ENCODE measurements around the gene MAGI3.
"Not testable (repeated sequence)": the region's sequence is repeated elsewhere in the genome, so short reads cannot be mapped to it uniquely, and the experiment has no call there.

The MAGI3 gene

DNA sequence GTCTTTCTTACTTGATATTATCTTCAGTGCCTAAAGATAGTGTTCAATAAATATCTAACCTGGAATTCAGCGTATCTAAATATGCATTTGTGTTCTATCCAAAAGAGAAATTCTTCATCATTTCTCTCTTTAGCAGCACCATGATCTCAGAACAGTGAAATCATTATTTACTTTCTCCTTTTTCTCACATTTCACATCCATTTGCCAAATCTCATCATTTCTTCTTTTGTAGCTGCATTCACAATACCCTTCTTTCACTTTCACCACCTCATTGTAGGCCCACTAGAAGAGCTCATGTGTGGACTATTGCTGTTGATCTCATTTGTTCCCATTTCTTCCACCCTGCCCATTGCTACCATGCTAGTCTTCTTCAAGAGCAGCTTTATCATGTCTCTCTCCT lies 191.0 kb downstream of the MAGI3 start:
- no peak for DNase-seq (ENCODE audit: low spot score)

DNA sequence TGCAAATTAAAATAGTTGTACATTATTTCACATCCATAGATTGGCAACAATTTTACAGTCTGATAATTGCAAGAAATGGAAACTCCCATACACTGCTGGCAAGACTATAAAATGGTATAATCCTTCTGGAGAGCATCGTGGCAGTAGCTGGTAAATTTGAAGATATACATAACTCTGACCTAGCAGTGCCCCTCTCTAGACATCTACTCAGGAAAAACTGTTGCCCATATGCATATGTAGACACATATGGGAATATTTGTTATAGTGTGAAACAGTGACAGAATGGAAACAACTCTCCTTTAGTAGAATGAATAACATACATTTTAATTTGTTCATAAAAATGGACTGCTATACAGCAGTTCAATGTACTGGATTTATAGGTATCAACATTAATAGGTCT lies 191.8 kb downstream of the MAGI3 start:
- no peak for DNase-seq (ENCODE audit: low spot score)

DNA sequence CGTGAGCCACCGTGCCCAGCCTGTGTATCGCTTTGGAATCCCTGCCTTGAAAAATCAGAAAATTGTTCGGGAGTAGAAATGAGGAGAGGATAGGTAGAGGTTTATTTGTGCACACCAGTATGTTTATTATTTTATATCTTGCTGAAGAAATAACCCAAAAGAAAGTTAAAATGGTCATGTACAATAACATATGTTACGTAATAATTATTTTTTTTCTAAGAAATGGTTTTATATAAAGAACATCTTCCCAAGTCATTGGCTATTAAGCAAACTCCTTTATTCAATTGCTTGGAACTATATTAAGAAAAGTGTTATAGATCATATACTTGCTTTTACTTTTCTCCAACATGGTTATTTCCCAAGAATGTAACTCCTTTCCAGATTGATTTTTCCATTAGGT lies 197.2 kb downstream of the MAGI3 start:
- DNase-seq (ENCODE audit: low spot score), result no peak

DNA sequence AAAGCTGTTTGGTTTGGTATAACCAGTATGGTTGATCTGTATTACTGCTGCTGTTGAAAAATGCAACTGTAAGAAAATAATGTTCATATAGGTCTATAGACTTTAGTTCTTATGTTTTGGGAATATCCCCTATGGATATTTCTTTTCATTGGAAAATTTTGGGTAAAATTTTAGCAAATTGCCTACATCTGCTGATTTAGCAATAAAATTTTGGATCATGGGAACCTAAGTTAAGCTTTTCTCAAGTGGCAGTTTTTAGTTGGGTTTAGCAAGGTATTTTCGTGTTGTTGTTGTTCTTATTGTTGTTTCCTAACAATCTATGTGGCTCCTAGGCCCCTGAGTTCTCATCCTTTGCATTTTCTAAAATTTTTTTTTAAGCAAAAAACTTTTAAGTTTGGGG lies 201.9 kb downstream of the MAGI3 start:
- DNase-seq (ENCODE audit: low spot score), result no peak

DNA sequence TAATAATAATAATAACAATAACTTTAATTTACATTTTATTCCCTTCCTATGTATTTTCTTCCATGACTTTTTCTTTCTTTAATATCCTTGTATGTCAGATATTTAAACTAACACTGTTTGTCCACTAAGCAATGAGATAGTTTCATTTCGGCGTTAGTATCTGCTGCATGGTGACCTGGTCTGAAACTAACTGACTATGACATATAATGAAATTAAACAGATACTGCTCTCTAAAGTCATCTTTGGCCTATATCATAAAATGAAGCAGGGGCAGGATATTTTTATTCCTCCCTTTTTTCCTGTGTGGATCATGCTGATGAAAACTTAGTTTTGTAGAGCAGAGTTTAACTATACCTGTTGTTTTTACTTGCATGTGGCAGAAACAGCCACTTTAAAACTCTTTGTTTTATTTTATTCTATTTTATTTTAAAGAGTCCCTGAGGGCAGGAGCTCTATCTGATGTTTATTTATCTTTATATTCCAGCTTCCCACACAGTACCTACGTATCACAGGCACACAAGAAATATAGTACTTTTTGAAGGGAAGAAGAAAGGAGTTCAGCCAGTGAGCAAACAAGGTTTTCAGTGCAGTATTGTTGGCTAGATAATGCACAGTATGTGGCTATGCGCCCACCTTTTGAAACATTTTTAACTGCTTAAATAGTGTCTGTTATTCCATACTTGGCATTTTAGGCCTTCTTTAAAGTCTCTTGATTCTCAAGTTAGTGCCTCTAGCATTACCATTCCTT lies 203.4 kb downstream of the MAGI3 start:
- no peak for DNase-seq (ENCODE audit: low spot score)

DNA sequence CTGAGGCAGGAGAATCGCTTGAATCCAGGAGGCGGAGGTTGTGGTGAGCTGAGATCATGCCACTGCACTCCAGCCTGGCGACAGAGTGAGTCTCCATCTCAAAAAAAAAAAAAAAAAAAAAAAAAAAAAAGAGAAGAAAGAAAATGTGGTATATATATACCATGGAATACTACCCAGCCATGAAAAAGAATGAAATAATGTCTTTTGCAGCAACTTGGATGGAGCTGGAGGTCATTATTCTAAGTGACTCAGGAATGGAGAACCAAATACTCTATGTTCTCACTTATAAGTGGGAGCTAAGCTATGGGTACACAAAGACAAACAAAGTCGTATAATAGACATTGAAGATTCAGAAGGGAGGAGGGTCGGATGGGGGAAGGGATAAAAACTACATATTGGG lies 214.2 kb downstream of the MAGI3 start:
- DNase-seq (ENCODE audit: low spot score), result not testable (repeated sequence)

DNA sequence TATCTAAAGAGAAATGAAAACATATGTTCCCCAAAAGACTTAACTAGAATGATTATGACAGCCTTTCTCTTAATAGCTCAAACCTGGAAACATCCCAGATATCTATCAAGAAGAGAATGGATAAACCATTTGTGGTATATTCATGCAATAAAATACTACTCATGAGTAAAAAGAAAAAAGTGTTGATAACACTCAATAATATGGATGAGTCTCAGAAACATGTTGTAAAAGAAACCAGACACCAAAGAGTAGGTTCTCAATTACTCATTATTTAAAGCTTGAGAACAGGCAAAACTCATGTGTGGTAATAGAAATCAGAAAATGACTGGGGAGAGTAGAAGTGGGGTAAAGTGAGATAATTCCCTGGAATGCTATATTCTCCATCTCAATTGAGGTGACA lies 214.8 kb downstream of the MAGI3 start:
- DNase-seq (ENCODE audit: low spot score), result no peak

DNA sequence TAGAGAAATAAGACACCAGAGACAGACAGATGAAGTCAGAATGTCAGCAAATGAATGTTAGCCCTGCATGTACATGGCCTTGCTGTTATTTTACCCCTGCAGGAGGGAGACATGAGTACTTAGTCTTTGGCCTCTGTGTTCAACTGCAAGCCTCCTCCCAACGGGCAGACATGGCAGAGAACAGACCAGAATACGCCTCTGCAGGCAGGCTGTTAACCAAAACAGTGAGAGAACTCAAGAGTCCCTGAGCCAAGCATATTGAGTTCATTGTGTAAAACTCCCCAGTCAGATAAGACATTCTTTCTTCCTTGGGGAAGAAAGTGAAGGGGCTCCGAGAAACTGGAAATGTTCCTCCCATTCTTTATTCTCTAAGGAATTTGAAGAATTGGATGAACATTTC lies 218.1 kb downstream of the MAGI3 start:
- no peak for DNase-seq (ENCODE audit: low spot score)

DNA sequence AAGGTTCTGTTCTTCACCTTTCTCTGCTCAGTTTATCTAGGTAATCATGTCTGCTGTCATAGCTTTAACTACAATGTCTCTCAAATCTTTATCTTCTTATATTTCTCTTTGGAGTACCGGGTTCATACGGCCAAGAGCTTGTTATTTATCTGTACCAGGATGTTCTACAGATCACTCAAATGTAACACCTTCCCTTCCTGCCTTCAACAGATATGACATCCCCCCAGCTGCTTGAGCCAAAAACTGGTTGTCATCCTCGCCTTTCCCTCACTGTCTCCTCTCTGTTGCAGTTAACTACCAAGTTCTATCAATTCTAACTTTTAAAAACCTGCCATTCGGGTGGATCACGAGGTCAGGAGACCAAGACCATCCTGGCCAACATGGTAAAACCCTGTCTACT lies 220.1 kb downstream of the MAGI3 start:
- DNase-seq (ENCODE audit: low spot score), result no peak

DNA sequence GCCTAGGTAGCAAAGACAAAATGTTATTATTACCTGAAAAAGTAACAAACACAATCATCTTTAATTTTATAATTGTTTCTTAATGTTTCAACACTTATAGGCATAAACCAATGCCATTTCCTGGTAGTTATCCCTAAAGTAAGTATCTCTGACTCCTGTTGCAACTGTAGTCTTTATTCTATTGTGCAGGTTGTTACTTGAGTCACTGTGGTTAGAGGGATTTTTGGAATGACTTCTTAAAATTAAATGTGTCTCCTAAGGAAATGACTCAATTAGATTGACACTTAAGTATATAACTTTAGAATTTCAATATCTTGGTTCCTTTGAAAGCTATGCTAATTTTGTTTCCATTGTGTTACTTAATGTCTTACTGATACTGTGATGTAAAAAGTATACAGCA lies 225.1 kb downstream of the MAGI3 start:
- DNase-seq (ENCODE audit: low spot score), result no peak

DNA sequence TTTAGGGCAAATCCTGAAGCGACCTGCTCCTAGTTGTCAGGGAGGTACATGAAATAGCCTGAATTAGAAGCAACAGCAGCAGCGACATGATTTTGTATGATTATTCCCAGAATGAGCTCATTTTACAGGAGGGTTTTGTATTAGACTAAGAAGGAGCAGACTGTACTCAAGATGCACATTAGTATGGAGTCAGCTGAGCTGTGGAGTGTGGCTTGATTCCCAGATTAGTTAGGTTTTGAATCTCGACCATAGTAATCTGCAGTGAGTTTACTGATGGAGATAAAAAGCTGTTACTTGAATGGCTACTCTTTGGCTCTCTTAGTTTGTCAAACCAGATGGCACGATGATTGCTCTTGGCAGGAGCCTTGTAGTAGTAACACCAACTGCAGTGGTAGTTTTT lies 225.8 kb downstream of the MAGI3 start:
- DNase-seq (ENCODE audit: low spot score), result no peak

DNA sequence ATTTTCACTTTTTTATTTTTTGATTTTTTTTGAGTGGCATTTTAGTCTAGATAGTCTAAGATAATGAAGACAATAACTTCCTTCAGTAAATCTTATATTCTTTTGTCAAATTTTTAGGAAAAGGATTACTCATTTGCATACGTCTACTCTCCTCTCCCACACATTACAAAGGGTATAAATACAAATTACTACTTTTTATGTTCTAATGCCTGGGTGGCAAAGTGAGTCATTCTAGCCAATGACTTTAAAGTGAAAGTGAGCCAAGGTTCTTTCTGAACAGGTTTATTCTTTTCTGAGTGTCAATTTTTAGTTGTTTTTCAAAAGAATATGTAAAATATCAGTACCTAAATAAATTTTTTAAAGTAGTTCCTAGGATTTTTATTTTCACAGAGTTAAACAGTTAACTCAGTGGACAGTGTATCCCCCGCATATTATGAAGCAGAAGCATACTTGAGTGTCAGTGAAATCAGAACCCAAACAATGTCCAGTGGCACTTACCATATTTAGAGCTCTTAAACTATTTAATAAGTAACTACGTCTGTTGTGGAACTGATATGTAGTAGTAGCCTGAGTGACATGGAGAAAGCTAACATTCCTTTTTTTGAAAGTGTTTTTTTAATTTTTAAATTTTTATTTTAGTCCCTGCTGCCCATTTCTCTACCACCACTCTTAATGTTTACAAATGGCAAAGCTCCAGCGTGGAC lies 227.3 kb downstream of the MAGI3 start:
- no peak for DNase-seq (ENCODE audit: low spot score)

DNA sequence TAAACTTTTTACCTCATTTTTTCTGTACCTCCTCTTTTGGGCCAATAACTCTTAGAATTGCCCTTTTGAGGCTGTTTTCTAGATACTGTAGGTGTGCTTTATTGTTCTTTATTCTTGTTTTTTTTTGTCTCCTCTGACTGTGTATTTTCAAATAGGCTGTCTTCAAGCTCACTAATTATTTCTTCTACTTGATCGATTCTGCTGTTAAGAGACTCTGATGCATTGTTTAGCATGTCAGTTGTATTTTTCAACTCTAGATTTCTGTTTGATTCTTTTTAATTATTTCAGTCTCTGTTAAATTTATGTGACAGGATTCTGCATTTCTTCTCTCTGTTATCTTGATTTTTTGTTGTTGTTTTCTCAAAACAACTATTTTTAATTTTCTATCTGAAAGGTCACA lies 238.7 kb downstream of the MAGI3 start:
- no peak for DNase-seq (ENCODE audit: low spot score)

DNA sequence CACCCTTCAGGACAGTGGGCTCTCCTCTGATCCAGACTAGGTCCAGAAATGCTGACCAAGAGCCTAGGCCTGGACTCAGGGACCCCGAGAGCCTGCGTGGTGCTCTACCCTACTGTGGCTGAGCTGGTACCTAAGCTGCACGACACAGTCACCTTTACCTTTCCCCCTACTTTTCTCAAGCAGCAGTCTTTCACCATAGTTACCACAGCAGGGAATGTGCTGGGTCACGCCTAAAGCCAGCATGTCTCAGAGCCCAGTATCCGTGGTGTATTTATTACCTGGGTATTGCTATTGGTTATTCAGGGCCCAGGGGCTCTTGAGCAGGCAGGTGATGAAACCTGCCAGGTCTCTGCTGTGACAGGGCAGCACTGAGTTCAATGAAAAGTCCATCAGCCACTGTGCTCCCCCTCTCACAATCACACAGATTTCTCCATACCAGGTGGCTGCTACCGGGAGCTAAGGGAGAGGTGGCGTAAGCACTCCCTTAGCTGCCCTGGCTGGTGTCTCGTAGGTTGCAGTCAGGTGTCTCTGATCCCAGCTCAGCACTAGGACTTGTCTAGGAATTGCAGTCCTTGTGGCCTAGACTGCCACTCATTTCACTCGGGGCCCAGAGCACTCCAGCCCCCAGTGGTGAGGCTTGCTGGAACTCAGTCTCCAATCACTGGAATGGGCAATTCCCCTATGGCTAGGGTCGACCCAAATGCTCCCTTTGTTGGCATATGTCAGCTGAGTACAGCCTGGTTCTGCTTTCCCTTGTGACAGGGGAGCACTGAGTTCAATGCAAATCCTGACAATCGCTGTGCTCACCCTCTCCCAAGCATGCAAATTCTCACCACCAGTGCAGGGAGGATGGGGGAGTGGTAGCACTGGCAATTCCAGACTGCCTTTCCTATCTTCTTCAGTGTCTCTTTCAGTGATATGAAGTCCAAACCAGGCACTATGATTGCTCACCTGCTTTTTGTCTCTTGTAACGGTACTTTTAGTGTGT lies 240.3 kb downstream of the MAGI3 start:
- DNase-seq (ENCODE audit: low spot score), result no peak

DNA sequence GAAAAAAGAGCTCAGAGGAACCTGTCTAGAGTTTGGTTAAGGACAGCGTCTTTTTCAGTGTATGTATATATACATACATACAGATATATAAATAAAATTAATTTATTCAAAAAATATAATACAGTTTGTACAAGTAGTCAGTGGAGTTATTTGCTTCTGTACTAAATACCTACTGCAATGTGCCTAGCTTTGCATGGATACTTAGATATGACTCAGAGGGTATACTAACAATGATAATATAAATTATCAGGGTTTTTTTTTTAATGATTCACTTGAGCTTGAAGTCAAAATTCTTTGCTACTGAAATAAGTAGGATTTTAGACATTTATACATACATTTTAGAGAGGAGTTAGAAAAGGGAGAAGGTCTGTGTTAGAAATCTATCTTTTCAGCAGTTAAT lies 251.1 kb downstream of the MAGI3 start:
- DNase-seq (ENCODE audit: low spot score), result no peak

DNA sequence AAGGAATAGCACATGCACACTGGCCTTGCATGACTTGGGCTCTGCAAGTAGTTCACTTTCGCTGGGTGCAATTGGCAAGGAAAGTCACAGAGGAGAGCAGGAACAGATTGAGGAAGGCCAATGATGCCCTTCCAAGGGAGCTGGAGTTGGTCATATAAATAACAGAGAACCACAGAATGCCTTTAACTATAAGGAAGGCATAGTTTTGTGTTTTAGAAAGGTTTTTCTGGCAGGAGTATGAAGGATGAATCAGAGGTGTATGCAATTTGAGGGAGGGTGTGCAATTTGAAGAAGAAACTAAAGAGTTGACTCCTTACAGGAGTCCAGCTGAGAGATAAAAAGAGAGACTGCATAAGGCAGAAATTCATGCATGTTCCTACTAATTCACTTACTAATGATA lies 256.8 kb downstream of the MAGI3 start:
- no peak for DNase-seq (ENCODE audit: low spot score)

DNA sequence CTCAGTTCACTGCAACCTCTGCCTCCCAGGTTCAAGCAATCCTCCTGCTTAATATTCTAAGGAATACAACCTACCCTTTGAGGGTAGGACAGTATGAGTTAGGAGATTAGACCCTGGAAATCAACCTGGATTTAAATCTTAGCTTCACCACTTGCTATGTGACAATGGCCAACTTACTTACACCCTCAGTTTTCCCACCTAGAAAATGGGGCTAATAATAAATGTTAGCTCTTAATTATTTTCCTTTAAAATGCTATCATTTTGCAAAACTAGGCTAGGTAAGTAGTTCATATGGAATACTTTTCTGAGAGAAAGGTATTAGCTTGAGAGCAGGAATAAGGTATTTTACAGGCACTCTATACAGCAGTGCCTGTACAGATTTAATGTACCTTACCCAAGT lies 258.2 kb downstream of the MAGI3 start:
- DNase-seq (ENCODE audit: low spot score), result no peak

DNA sequence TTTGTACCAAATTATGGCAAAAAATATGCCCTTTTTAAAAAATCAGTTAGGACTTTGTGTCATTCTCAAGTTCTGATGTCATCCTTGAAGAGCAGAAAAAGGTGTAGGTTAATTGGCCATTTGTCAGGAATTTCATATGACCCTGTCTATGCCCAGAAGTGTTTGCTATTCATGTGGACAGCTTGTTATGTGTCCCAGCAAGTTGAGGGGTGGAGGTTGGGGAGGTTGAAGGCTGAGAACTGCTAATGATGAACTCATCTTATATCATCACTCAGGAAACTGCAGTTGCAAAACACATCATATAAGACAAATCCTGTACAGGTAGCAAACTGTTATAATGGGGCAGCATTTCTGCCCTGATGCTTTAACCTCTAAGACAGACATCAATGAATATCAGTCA lies 262.5 kb downstream of the MAGI3 start:
- no peak for DNase-seq (ENCODE audit: low spot score)

DNA sequence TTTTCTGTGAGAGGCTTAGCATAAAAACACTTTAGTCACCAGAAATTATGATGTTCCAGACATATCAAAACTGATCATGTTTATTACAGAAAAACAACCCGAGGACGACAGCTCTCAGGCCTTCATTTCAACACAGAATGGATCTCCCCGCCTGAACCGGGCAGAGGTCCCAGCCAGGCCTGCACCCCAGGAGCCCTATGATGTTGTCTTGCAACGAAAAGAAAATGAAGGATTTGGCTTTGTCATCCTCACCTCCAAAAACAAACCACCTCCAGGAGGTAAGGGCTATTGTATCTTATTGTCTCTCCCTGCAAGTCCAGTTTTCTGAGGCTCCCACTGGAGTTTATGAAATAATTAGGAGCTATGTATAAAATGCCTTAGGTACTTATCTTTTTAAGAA lies 263.4 kb downstream of the MAGI3 start:
- DNase-seq (ENCODE audit: low spot score), result no peak

DNA sequence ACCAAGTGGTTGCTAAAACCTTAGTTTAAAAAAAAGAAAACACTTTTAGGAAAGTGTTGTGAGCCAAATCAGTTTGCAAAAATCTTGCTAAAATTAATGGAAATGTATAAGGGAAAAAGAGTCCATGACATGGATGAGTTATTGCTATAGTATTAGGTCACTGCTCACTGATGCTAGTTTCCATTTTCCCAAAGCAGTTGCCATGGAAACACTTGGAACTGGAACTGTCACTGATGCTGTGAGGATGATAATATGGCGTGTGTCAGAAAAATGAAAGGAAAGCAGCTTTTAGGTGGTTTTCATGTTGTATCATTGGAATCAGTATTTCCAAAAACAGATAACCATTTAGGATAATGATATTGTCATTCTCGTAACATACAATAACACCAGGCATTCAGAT lies 264.6 kb downstream of the MAGI3 start:
- DNase-seq (ENCODE audit: low spot score), result no peak

DNA sequence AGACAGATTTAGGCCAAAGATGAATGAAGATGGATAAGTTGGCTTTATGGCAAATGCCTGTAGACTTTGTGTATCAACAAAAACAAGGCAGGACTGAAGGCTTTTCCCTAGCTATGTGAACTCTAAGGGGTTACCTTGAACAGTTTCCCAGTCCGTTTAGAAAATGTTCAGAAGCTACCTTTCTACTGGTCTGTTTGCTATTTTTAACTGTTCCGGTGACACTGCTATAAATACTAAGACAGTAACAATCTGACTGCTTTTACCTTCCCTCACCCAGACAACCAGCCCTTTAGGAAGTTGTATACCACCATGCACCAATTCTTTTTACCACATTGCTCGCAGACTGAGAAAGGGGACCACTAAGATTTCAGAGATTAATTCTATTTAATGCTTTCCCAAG lies 266.8 kb downstream of the MAGI3 start:
- no peak for DNase-seq (ENCODE audit: low spot score)

DNA sequence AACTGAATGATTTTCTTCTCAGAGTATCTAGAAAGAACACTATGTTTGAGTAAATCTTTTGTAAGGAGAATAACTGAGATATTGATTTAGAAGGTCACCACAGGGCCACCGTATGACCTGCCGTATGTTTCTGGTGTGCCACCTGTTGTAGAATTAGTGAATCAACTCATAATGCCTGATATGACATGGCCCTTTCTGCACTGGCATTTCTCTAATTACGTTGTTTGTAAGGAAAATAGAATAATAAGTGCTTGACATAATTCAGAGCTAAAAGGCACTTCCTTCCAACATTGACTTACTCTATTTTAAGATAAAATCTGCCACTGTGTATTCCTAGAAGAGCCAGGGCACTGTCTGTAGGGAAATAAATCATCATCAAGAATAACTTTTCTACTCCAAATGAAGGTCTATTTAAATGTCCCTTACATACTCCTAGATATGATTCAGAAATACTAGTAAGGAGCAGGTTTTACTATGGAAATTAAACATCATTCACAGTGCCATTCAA lies 267.3 kb downstream of the MAGI3 start:
- no peak for DNase-seq (ENCODE audit: low spot score)

DNA sequence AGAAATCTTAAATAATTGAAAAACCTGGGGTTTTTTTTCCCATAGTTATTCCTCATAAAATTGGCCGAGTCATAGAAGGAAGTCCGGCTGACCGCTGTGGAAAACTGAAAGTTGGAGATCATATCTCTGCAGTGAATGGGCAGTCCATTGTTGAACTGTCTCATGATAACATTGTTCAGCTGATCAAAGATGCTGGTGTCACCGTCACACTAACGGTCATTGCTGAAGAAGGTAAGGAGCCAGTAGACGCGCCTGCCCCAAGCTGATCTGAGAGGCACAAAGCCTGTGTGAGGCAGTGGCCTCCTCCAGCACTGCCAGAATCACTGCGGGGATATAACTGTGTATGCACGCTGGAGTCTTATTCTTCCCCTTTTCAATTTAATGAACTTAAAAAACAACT lies 268.7 kb downstream of the MAGI3 start:
- no peak for DNase-seq (ENCODE audit: low spot score)
